Sigmoid colon (tissue), 7 donors: ENCODE results near the gene SHISAL1. TPM values are rescaled to one million over a fixed set of nuclear protein-coding genes. Genes with fewer than 3 reads are reported as not detected.

Experiments
- DNase-seq: peaks from one replicate; pipeline ENCODE4 v3.0.0-alpha.2; 2019
- H3K27ac ChIP-seq, 4 donors: fragments of 200-600 bp; sonication (generic); one replicate each; pipeline ENCODE4 v1.5.1; 2016 to 2019; ENCODE audit warnings: mild to moderate bottlenecking in 1 of 4
- H3K27me3 ChIP-seq, 3 donors: fragments of 200-600 bp; sonication (generic); one replicate each; pipeline ENCODE4 v1.5.1; 2019; ENCODE audit warnings: mild to moderate bottlenecking in 1 of 3
- H3K36me3 ChIP-seq, 4 donors: fragments of 200-600 bp; sonication (generic); one replicate each; pipeline ENCODE4 v1.5.1; 2016 to 2019
- H3K4me1 ChIP-seq, 4 donors: fragments of 200-600 bp; sonication (generic); one replicate each; pipeline ENCODE4 v1.5.1; 2017 to 2019
- H3K4me3 ChIP-seq, 4 donors: fragments of 200-600 bp; sonication (generic); one replicate each; pipeline ENCODE4 v1.5.1; 2017 to 2019; ENCODE audit warnings: mild to moderate bottlenecking in 2 of 4, moderate library complexity in 1 of 4
- H3K9me3 ChIP-seq, 4 donors: fragments of 200-600 bp in 3 of 4; sonication (generic) in 3 of 4; one replicate each; pipeline versions ENCODE4 v1.5.1 to v1.6.1; 2013 to 2019
- CTCF ChIP-seq, 4 experiments: fragments of 450-650 bp in 3 of 4; fragments of 200-600 bp in 1 of 4; IDR thresholded peaks; one replicate each; pipeline ENCODE4 v1.5.1; 2016 to 2019; ENCODE audit warnings: antibody characterized with exemption in 4 of 4, mild to moderate bottlenecking in 3 of 4, moderate library complexity in 2 of 4
- EP300 ChIP-seq, 4 donors: sonication (generic); formaldehyde crosslinking; IDR thresholded peaks; one replicate each; pipeline ENCODE4 v1.6.1; 2017; ENCODE audit warnings: antibody characterized with exemption in 4 of 4
- POLR2A ChIP-seq, 2 donors: fragments of 450-650 bp; IDR thresholded peaks; one replicate each; pipeline ENCODE4 v1.6.1; 2016; ENCODE audit warnings: antibody characterized with exemption in 2 of 2, mild to moderate bottlenecking in 2 of 2, moderate library complexity in 2 of 2
- POLR2AphosphoS5 ChIP-seq, 4 donors: sonication (generic); formaldehyde crosslinking; IDR thresholded peaks; one replicate each; pipeline ENCODE4 v1.6.1; 2017; ENCODE audit warnings: antibody characterized with exemption in 4 of 4
- WGBS, 2 donors: extraction: QIAGEN DNeasy Blood & Tissue Kit; methylation state at CpG; one replicate each; pipeline ENCODE4 v1.1.7; 2013; 5-methylcytosine and 5-hydroxymethylcytosine counted together
- intact Hi-C: fragments of 100-400 bp; cut with DNase I; formaldehyde crosslinking; loops from one replicate; pipeline ENCODE4 v1.15.1; 2023
- polyA plus RNA-seq, 3 donors: library from polyadenylated mRNA; stranded (reverse); fragments of 200-250 nt; gene quantifications; one replicate each; pipeline ENCODE4 v1.2.3, GENCODE V29; 2013
- total RNA-seq, 4 donors: library from RNA; depleted of rRNA; stranded (reverse); fragments of >200 nt; gene quantifications; one replicate each; pipeline ENCODE4 v1.1.0, GENCODE V29; 2016
- donor health status: healthy with polysubstance abuse.
- donor health status: Bipolar disorder and iron deficiency.
- donor health status: healthy.

The SHISAL1 gene
- total and polyA plus RNA-seq, 7 donors = 0.23 to 32.4 (median 20.7) TPM

GRCh38 chr22:44218071-44218470 is 94.7 kb downstream of the SHISAL1 start:
- intact Hi-C loops = no loop called here

GRCh38 chr22:44217346-44217745 is 95.4 kb downstream of the SHISAL1 start:
- Histone ChIP-seq H3K36me3 (no peaks in the 10 kb centered on the region), H3K4me1 (peaks cover 0 to 7% (median 4%) of the 10 kb centered on the region in 4 donors), H3K9me3 (no peaks in the 10 kb centered on the region), H3K27ac (no peak overlapping the region), H3K27me3 (no peaks in the 10 kb centered on the region), H3K4me3 (no peak overlapping the region)
- 72 to 90% methylated on average over 7 of the region's 7 CpGs for WGBS, 2 donors
- no peak for TF ChIP-seq EP300 (IDR thresholded peaks at IDR 0.05)
- TF ChIP-seq POLR2AphosphoS5 (IDR thresholded peaks at IDR 0.05) = no peak
- no peak for TF ChIP-seq CTCF (IDR thresholded peaks at IDR 0.05)
- TF ChIP-seq POLR2A (IDR thresholded peaks at IDR 0.05) = no peak
- no peak for DNase-seq
- intact Hi-C loops = no loop called here

More at GRCh38 chr22:44218071-44218470, 94.7 kb downstream of the SHISAL1 start:
- no peak overlapping the region for H3K4me3 ChIP-seq
- no peak for DNase-seq
- H3K9me3 ChIP-seq = no peaks in the 10 kb centered on the region
- no peaks in the 10 kb centered on the region for H3K4me1 ChIP-seq
- TF ChIP-seq CTCF (IDR thresholded peaks at IDR 0.05) = no peak
- no peak for TF ChIP-seq POLR2AphosphoS5 (IDR thresholded peaks at IDR 0.05)
- no peak for TF ChIP-seq POLR2A (IDR thresholded peaks at IDR 0.05)
- TF ChIP-seq EP300 (IDR thresholded peaks at IDR 0.05) = no peak
- no peak overlapping the region for H3K27ac ChIP-seq
- H3K36me3 ChIP-seq = no peaks in the 10 kb centered on the region
- 80 to 93% methylated on average over 6 of the region's 6 CpGs for WGBS, 2 donors
- H3K27me3 ChIP-seq = no peaks in the 10 kb centered on the region

- Histone ChIP-seq H3K4me3 (no peak overlapping the region), H3K4me1 (peaks cover 0 to 21% (median 14%) of the 10 kb centered on the region in 4 donors), H3K27ac (no peak overlapping the region), H3K9me3 (no peaks in the 10 kb centered on the region), H3K27me3 (no peaks in the 10 kb centered on the region), H3K36me3 (no peaks in the 10 kb centered on the region)
- intact Hi-C loops = no loop called here
- 81 to 94% methylated on average over 4 of the region's 4 CpGs for WGBS, 2 donors
- DNase-seq = no peak
- TF ChIP-seq CTCF (IDR thresholded peaks at IDR 0.05) = no peak
- TF ChIP-seq POLR2AphosphoS5 (IDR thresholded peaks at IDR 0.05) = no peak
- no peak for TF ChIP-seq POLR2A (IDR thresholded peaks at IDR 0.05)
- TF ChIP-seq EP300 (IDR thresholded peaks at IDR 0.05) = no peak
Observed at GRCh38 chr22:44215287-44215686, 97.5 kb downstream of the SHISAL1 start.

- Histone ChIP-seq H3K36me3 (no peaks in the 10 kb centered on the region), H3K4me3 (no peak overlapping the region), H3K27me3 (no peaks in the 10 kb centered on the region), H3K4me1 (peaks cover 0 to 21% (median 14%) of the 10 kb centered on the region in 4 donors), H3K27ac (no peak overlapping the region), H3K9me3 (no peaks in the 10 kb centered on the region)
- intact Hi-C loops = no loop called here
- WGBS, 2 donors = 78 to 88% methylated on average over 6 of the region's 6 CpGs
- no peak for TF ChIP-seq POLR2A (IDR thresholded peaks at IDR 0.05)
- no peak for TF ChIP-seq POLR2AphosphoS5 (IDR thresholded peaks at IDR 0.05)
- no peak for TF ChIP-seq CTCF (IDR thresholded peaks at IDR 0.05)
- TF ChIP-seq EP300 (IDR thresholded peaks at IDR 0.05) = no peak
- DNase-seq = no peak
Observed at GRCh38 chr22:44214764-44215163, 98.0 kb downstream of the SHISAL1 start.

- Histone ChIP-seq H3K9me3 (peaks cover 0 to 5% (median 0%) of the 10 kb centered on the region in 4 donors), H3K4me3 (no peak overlapping the region), H3K27me3 (no peaks in the 10 kb centered on the region), H3K36me3 (no peaks in the 10 kb centered on the region), H3K27ac (no peak overlapping the region), H3K4me1 (peaks cover 0 to 21% (median 14%) of the 10 kb centered on the region in 4 donors)
- intact Hi-C loops = no loop called here
- DNase-seq = no peak
- 85 to 90% methylated on average over 3 of the region's 3 CpGs for WGBS, 2 donors
- TF ChIP-seq CTCF (IDR thresholded peaks at IDR 0.05) (no peak), POLR2AphosphoS5 (IDR thresholded peaks at IDR 0.05) (no peak), EP300 (IDR thresholded peaks at IDR 0.05) (no peak), POLR2A (IDR thresholded peaks at IDR 0.05) (no peak)
Observed at GRCh38 chr22:44214187-44214586, 98.6 kb downstream of the SHISAL1 start.
